ENCODE results near the gene CDK18.

Gene CDK18

GRCh38 chr1:205483372-205483771 is 21.1 kb upstream of the CDK18 start:
- TF ChIP-seq, protein P1, sequence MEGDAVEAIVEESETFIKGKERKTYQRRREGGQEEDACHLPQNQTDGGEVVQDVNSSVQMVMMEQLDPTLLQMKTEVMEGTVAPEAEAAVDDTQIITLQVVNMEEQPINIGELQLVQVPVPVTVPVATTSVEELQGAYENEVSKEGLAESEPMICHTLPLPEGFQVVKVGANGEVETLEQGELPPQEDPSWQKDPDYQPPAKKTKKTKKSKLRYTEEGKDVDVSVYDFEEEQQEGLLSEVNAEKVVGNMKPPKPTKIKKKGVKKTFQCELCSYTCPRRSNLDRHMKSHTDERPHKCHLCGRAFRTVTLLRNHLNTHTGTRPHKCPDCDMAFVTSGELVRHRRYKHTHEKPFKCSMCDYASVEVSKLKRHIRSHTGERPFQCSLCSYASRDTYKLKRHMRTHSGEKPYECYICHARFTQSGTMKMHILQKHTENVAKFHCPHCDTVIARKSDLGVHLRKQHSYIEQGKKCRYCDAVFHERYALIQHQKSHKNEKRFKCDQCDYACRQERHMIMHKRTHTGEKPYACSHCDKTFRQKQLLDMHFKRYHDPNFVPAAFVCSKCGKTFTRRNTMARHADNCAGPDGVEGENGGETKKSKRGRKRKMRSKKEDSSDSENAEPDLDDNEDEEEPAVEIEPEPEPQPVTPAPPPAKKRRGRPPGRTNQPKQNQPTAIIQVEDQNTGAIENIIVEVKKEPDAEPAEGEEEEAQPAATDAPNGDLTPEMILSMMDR (IDR thresholded peaks at IDR 0.05) = no peak

DNA sequence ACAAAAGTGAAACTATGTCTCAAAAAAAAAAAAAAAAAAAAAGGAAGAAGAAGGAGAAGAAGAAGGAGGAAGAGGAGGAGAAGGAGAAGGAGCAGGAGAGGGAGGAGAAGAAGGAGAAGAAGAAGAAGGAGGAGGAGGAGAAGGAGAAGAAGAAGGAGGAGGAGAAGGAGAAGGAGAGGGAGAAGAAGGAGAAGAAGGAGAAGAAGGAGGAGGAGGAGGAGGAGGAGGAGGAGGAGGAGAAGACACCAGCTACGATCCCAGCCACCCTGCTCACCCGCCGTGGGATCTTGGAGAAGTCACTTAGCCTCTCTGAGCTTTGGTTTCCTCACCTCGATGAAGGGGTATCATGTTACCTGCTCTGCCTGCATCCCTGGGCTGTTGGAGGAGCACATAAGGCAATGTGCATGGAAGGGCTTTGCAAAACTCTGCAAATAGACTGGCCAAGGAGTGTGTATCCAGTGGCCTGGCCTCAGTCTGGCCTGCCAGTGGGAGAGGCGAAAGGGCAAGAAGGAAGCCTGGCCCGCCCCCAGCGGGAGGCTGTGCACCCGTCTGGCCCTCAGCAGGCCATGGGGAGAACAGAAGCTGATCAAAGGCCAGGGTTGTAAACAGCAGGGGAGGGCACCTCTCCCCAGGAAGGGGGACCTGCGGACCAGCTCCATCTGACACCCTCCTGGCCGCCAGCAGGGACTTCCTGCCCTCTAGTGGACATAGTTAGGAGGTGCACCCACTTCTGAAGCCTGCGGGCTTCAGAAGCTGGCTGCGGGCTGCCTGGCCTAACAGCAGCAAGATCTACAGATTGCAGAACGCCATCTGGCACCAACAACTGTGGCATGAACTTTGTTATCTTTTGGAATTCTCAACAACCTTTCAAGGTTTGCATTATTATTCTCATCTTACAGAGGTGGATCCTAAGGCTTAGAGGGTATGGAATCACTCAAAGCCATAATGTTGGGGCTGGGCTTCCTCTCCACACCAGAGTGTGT is 19.2 kb upstream of the CDK18 start:
- TF ChIP-seq, protein P1 (IDR thresholded peaks at IDR 0.05) = peak; percentile 99

- TF ChIP-seq, protein P1 (IDR thresholded peaks at IDR 0.05) = no peak
Measured at GRCh38 chr1:205486258-205486657, 18.2 kb upstream of the CDK18 start.

DNA sequence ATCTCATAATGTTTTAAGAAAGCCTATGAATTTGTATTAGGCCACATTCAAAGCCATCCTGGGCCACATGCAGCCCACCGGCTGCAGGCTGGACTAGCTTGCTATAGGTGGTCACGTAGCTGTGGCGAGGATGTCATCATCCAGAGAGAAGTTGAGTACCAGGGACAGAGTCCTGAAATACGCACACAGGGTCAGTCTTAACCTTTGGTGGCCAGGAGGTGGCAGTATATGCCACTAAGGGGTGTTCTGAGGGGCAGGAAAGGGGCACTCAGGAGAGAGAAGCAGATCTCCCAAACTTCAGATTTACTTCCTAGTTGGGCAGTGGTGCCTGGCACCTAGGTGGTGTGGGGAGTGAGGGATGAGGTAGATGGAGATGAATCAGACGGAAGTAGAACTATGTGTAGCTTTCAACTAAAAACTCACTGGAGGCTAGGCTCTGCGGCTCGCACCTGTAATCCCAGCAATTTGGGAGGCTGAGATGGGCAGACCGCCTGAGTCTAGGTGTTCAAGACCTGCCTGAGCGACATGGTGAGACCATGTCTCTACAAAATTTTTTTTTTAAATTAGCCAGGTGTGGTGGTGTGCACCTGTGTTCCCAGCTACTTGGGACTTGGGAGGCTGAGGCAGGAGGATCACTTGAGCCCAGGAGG is 16.3 kb upstream of the CDK18 start:
- TF ChIP-seq, protein P1 (IDR thresholded peaks at IDR 0.05) = peak; percentile 93

GRCh38 chr1:205491794-205492193 is 12.7 kb upstream of the CDK18 start:
- TF ChIP-seq, protein P1 (IDR thresholded peaks at IDR 0.05) = no peak

DNA sequence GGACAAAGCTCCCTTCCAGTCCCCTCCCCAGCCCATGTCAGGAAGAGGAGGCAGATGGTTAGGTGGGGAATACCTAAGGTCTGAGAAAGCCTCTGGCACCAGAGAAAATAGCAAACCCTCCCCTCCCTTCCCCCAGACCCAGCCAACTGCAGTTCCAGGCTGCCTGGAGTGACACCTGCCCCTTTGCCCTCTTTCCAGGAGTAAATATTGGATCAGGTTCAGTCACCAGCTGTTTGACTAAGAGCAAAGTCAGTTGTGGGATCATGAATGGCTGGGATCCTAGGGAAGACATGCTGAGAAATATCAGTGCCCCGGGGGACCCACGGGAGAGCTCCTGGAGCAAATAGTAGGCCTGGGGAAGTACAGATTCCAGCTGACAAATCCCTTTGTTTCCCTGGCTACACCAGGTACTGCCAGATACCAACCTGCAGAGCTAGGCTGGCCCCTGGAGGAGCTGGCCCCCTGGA is 12.2 kb upstream of the CDK18 start:
- TF ChIP-seq, protein P1 (IDR thresholded peaks at IDR 0.05) = no peak

DNA sequence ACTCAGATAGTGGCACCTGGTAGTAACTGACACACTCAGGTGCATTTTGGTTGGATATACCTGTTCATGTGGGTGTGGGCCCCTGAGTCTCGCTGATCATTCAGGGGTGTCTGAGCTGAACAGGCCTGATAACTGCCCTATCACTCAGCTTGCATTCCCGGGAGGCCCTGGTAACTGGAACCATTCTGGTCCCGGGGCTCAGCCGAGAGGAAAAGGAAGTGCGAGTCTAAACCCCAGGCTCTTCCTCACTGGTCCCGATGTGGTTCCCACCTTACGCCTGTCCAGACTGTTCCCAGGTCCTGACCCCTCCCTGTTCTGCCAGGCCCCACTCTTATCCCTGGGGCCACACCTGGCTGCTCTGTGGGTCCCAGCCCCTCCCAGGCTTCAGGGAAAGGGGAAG is 11.7 kb upstream of the CDK18 start:
- TF ChIP-seq, protein P1 (IDR thresholded peaks at IDR 0.05) = no peak

All from LNCAP (cell line).